GDM1 (cell line): Measurements from ENCODE around the gene SETD4.

ENCODE experiments used
- DNase-seq: peaks from one replicate; lab custom pipeline; 2025; lab: John Stamatoyannopoulos, UW

The SETD4 gene

DNA sequence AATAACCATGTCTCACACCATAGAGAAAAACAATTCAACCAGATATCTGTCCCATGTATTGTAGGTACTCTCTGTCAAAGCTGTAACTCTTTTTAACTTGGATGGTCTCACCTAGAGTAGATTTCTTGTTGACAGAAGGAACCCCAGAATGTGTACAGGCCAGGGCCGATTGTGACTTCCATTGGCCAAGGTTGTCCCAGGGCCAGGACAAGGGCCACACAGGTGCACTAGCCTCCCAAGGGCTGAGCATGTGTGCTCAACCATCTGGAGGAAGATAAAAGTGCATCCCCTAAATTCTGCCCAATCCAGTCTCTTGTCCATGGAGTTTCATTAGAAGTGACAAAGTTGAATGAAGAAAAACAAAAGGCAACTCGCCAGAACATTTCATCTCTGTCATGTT lies 51.8 kb downstream of the SETD4 start:
- no peak for DNase-seq

DNA sequence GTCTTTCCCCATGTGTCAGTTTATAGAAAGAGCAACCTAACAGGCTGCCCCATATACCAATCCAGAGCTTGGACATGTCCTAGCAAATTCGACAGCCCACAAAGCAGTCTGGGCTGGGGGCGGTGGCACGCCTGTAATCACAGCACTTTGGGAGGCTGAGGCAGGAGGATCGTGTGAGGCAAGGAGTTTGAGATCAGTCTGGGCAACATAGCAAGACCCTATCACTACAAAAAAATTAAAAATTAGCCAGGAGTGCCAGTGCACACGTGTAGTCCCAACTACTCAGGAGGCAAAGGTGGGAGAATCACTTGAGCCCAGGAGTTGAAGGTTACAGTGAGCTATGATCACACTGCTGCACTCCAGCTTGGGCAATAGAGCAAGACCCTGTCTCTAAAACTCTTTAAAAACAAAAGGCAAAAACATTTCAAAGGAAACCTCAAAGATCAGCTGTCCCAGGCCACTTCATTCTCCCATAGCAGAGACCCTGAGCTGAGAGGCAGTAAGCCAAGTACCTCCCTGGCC lies 54.4 kb downstream of the SETD4 start:
- DNase-seq, result no peak

DNA sequence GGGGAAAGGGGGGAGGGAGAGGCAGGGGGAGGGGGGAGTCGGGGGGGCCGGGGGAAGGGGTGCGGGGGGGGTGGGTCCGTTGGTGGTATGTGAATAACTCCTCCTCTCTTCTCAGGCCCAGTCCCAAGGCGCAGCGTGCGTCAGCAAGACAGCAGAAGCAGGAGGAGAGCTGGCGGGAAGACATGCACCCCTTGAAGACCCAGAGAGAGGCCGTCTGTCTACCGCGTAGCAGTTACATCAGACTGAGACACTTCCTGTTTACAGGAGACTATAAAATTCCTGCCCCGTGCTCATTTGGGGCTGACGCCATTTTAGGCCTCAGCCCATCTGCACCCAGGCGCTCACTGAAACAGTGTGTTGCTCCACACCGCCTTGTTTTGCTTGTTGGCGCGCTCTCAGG lies 55.3 kb downstream of the SETD4 start:
- no peak for DNase-seq

DNA sequence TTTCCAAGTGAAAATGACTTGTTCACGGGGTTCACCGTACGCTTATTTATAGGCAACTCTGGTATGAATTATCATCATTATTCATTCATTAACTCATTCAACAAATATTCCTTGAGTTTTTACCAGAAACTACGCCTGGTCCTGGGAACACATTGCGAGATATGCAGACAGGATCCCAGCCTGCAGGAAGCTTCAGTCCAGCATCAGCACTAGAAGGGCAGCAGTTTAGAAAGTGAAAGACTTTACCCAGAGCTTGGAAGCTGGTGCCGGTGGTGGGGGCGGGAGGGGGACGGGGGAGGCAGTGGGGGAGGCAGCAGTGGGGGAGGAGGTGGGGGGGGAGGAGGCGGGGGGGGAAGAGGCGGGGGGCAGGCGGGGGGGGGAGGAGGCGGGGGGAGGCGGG lies 55.9 kb downstream of the SETD4 start:
- DNase-seq, result no peak

DNA sequence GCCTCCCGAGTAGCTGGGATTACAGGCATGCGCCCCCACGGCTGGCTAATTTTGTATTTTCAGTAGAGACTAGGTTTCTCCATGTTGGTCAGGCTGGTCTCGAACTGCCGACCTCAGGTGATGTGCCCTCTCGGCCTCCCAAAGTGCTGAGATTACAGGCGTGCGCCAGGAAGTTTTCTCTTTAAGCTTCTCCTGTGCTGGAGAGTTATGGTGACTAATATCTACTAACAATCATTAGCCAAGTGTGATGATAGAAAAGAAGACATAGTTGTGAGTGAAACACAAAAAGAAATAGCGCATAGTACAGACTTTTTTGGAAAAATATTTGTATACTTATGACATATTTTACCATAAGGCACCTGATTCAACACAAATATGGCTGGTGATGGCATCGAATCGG lies 56.5 kb downstream of the SETD4 start:
- no peak for DNase-seq

DNA sequence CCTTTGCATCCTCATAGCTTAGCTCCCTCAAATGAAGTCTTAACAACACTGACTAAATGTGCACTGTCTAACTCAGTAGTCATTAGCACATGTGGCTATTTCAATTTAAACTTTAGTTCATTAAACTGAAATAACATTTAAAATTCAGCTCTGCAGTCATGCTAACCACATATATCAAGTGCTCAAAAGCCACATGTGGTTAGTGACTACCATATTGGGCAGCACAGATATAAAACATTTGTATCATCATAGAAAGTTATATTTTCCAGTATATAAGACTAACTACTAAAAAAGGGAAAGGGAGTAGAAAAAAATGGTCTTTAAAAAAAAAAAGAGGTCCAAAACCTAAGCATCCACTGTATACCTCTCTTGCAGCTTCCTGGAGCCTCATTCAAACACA lies 64.1 kb downstream of the SETD4 start:
- no peak for DNase-seq

DNA sequence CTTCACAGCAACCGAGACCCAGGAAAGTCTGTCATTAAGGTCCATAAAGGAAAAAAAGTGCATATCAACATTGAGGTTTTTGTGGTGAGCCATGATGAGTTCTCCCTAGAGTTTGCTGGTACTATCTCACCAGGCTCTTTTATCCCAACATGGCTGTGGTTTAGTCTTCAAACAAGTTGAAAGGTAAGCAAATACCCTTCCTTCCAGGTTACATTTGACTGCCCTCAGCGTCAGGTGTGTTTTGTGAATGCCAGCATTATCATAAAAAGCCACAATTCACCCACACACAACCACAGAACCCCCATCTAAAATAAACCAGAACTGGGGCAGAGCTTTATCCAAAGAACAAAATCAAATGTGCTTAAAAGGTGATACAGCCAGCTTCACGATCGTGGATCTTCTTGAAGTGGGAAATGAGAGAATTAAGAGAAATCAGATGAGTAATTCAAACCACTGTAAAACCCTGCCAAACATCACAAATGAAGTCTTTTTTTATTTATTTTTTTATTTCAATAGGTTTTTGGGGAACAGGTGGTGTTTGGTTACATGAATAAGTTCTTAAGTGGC lies 64.7 kb downstream of the SETD4 start:
- no peak for DNase-seq

DNA sequence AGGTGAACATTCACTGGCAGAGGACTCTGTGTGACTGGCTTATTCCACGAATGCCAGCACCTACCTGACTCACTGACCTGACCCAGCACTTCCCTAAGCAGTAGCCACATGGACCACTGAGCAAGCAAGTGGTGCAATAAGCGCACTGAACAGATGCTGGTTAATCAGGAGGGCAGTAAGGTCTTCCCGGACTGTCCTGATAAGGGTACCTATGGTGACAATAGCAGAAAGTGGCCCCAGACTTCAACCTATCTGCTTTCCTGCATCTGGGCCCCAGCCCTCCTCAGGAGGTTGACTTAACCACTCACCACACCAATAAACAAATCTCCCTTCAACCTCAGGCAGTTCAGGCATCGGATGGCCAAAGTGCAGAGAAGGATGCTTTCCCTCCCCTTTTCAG lies 65.7 kb downstream of the SETD4 start:
- no peak for DNase-seq

DNA sequence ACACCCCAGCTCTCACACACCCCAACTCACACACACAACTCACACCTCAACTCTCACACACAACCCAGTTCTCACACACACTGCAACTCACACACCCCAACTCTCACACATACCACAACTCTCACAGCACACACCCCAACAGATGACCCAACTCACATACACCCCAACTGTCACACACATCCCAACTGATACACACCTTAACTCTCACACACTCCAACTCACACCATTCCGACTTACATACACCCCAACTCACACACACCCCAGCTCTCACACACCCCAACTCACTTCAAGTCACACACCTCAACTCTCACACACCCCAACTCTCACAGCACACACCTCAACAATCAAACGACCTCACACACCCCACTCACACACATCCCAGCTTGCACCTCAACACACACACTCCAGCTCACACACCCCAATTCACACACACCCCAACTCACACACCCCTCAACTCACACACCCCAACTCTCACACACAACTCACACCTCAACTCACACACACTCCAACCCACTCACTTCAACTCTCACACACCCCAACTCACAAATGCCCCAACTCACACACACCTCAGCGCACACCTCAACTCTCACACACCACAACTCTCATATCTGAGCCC lies 66.3 kb downstream of the SETD4 start:
- no peak for DNase-seq

DNA sequence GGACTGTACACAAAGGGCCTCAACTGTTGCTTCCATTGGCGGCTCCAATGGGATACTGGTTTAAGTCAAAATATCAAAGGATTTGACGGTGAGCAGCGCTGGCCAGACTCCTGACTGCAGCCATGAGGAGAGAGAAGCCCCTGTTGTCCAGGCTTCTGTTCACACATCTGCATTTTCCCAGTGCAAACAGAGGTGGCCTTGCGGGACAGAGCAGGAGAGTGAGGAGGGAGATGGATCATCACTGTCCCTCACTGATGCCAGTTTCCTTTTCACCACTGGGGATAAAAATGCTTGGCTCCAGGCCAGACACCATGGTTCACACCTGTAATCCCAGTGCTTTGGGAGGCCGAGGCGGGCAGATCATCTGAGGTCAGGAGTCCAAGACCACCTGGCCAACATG lies 69.2 kb downstream of the SETD4 start:
- DNase-seq, result no peak

DNA sequence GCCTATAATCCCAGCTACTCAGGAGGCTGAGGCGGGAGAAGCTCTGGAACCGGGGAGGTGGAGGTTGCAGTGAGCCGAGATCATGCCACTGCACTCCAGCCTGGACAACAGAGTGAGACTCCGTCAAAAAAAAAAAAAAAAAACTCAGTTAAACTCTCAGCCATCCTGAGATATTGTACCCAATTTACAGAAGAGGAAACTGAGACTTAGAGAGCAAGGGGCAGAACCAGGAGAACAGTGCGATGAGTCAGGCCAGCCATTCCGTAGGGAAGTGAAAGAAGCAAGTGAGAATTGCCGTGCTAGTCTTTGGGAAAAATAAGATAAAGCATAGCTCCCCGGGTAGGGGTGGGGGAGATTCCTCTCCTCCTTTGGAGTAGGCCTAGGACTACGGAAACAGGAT lies 69.7 kb downstream of the SETD4 start:
- no peak for DNase-seq

DNA sequence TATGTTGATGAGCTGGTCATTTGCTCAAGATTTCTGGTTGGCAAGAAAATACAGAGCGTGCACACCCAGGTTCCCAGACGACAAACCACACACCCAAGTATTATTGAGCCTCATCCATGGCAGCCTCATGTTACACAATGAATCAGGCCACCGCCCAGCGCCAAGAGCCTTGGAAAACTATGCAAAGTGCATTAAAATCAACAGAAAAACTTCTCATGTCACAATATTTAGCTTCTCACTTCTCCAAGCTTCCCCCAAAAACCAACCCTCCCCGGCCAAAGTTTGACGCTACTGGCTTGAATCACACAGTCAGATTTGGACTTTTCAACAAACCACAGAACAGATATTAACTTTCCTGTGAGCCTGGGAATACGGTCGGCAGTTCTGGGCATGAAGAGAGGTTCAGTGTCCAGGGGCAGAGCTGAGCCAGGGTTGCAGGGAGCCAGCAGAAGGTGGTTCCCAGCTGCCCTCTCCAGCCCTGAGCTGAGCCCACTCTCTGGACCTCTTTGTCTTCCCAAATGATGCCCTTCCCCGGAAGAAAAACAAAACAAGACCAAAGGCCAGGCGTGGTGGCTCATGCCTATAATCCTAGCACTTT lies 71.1 kb downstream of the SETD4 start:
- no peak for DNase-seq

DNA sequence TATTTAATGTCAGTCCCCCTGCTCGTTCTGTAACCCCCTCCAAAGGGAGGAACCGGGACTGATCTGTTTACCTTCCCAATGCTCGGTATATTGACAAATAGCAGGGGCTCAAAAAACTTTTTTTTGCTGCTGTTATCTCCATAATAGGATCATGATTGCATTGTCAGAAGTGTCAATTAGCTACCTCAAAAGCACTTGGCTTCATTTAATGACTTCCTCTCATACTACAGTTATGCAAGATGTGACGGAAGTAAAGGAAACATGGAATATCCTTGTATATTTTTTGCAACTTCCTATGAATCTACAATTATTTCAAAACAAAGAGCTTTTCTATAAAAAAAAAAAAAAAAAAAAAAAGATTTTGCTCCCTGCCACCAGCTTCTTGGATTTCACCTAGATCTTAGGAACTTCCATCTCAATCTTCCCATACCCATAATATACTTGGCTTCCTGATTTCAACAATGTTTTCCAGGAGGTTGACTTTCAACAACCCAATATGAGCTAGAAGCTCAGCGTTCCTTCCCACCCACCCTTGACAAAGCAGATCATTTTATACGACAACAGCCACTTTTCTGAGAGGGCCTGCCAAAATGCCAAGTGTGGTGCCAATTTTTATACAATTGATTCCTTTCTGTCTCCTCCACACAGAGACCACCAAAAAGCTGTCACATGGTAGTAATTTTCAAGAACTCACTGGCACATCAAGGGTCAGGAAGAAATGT lies 71.7 kb downstream of the SETD4 start:
- DNase-seq, result no peak

DNA sequence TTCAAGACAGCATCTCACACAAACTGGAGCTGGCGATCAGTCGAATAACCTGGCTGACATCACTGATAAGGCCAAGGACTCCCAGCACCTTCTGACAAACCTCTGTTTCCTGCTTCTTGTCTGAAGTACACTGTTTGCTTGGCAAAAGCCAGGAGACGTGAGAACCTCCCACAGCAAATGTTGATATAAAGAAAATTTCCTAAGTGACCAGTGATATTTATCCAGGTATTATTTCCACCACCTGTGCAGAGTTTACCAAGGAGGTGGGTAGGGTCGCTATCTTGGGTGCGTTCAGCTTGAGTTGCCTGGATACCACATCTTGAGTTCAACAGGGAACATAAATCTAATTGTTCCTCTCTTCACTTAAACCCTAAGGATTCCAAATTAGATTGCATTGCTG lies 72.9 kb downstream of the SETD4 start:
- no peak for DNase-seq

DNA sequence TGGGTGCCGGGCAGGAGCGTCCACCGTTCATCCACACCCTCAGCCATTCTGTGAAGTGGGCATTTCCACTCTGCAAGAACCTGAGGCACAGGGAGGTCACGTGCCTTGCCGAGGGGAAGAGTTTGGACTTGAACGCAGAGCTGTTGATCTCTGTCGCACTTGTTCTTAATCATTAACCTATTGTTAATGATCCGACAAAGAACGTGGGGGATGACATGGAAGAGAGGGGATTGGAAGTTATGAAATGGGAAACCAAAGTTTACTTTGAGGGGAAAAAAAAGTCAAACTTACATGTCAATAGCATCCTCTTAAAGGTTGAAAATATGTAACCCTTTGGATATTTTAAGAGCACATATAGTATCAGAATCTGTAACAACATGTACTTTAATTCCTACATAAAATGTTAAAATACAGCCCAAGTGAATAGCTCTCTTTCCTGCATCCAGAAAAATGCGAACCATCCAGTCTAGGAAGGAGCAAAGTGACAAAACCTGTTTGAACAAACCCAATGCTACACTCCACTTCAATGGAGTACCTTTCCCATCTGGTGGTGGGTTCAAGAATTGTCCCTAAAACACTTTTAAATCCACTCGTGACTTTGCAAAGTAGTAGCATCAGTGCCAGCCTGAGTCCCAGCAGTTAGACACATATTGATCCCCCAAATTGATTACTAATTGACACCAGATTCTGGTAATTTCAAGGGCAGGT lies 75.5 kb downstream of the SETD4 start:
- DNase-seq, result no peak
